SK-N-SH (cell line): ENCODE measurements around the gene BCR. TPM values are rescaled to one million over a fixed set of nuclear protein-coding genes. Genes with fewer than 3 reads are reported as not detected.

Experiments used
- CTCF ChIA-PET: fragments of 300-600, 350-600 bp; formaldehyde crosslinking; extraction: SDS; loops from one replicate; lab custom pipeline; 2021; lab: Yijun Ruan, JAX
- POLR2A ChIA-PET: fragments of 350-600 bp; sonication (Branson Sonifier 250); formaldehyde crosslinking; extraction: SDS; loops from one replicate; lab custom pipeline; 2020; ENCODE audit warnings: antibody characterized with exemption, inconsistent platforms; lab: Yijun Ruan, JAX
- DNase-seq: peaks from one replicate; pipeline ENCODE4 v3.0.0; 2012
- H2AFZ ChIP-seq: fragments of 200-600 bp; sonication (generic); 2 replicates; pipeline ENCODE4 v1.8.1; 2016; ENCODE audit warnings: antibody characterized with exemption, mild to moderate bottlenecking, low read depth
- H3F3A ChIP-seq: fragments of 200-600 bp; sonication (generic); replicated peaks from 2 replicates; pipeline ENCODE3; 2016; ENCODE audit warnings: antibody characterized with exemption, mild to moderate bottlenecking; ENCODE audit not compliant: insufficient read depth
- H3K27ac ChIP-seq, 2 experiments: fragments of 200-500 bp in 1 of 2; fragments of 200-600 bp in 1 of 2; sonication (Bioruptor generic) in 1 of 2; sonication (generic), shearing (Covaris generic) in 1 of 2; 2 replicates each; pipeline versions ENCODE4 v1.5.1 to v1.6.1; 2014 to 2016; ENCODE audit warnings: low read depth in 2 of 2, inconsistent platforms in 1 of 2, low read length in 1 of 2, mild to moderate bottlenecking in 1 of 2, mixed read lengths in 1 of 2
- H3K27me3 ChIP-seq: fragments of 200-600 bp; sonication (generic), shearing (Covaris generic); 2 replicates; pipeline ENCODE4 v1.6.1; 2016; ENCODE audit warnings: mixed run types; ENCODE audit not compliant: insufficient read depth
- H3K36me3 ChIP-seq, 2 experiments: fragments of 200-500 bp in 1 of 2; fragments of 200-600 bp in 1 of 2; sonication (Bioruptor generic) in 1 of 2; sonication (generic) in 1 of 2; replicated peaks in 1 of 2; 2 replicates each; pipeline versions ENCODE3 to v1.5.1; 2014 to 2016; ENCODE audit warnings: low read length in 1 of 2, mild to moderate bottlenecking in 1 of 2; ENCODE audit not compliant: insufficient read depth in 2 of 2, control insufficient read depth in 1 of 2
- H3K4me1 ChIP-seq, 2 experiments: fragments of 200-500 bp in 1 of 2; fragments of 200-600 bp in 1 of 2; sonication (Bioruptor generic) in 1 of 2; sonication (generic), shearing (Covaris generic) in 1 of 2; 2 replicates each; pipeline versions ENCODE4 v1.5.1 to v1.6.1; 2014 to 2016; ENCODE audit warnings: low read depth in 1 of 2, low read length in 1 of 2, mixed run types in 1 of 2; ENCODE audit not compliant: insufficient read depth in 2 of 2, control insufficient read depth in 1 of 2
- H3K4me2 ChIP-seq: fragments of 200-600 bp; sonication (generic), shearing (Covaris generic); 2 replicates; pipeline ENCODE4 v1.6.1; 2017; ENCODE audit warnings: mixed run types
- H3K4me3 ChIP-seq, 2 experiments: fragments of 200-500 bp in 1 of 2; fragments of 200-600 bp in 1 of 2; sonication (Bioruptor generic) in 1 of 2; sonication (generic), shearing (Covaris generic) in 1 of 2; 2 replicates each; pipeline versions ENCODE4 v1.5.1 to v1.8.1; 2014 to 2016; ENCODE audit warnings: low read depth in 2 of 2, inconsistent platforms in 1 of 2, low read length in 1 of 2, mild to moderate bottlenecking in 1 of 2, mixed read lengths in 1 of 2, moderate library complexity in 1 of 2
- H3K79me2 ChIP-seq: fragments of 200-600 bp; sonication (generic); 2 replicates; pipeline ENCODE4 v1.8.1; 2017; ENCODE audit warnings: mild to moderate bottlenecking; ENCODE audit not compliant: insufficient read depth
- H3K9ac ChIP-seq: fragments of 200-600 bp; sonication (generic); 2 replicates; pipeline ENCODE4 v1.6.1; 2017; ENCODE audit warnings: mixed run types
- H3K9me2 ChIP-seq: fragments of 200-600 bp; sonication (generic); 2 replicates; pipeline ENCODE4 v1.6.1; 2017; ENCODE audit warnings: mixed run types
- H3K9me3 ChIP-seq: fragments of 200-600 bp; sonication (generic); 2 replicates; pipeline ENCODE4 v1.6.1; 2017; ENCODE audit warnings: mixed run types, mild to moderate bottlenecking, moderate library complexity
- H4K20me1 ChIP-seq: fragments of 200-600 bp; sonication (generic); 2 replicates; pipeline ENCODE4 v1.6.1; 2017; ENCODE audit warnings: mild to moderate bottlenecking, mixed run types; ENCODE audit not compliant: insufficient read depth
- CHD2 ChIP-seq: fragments of 150-350 bp; IDR thresholded peaks from 2 replicates; pipeline ENCODE4 v1.6.1; 2018; ENCODE audit warnings: low read length; ENCODE audit not compliant: partially characterized antibody
- EZH2phosphoT487 ChIP-seq: fragments of 200-600 bp; sonication (generic); IDR thresholded peaks from 2 replicates; pipeline ENCODE4 v1.6.1; 2017; ENCODE audit warnings: low read depth, mixed run types, mild to moderate bottlenecking, antibody characterized with exemption, moderate library complexity, borderline replicate concordance
- RFX5 ChIP-seq: IDR thresholded peaks from 2 replicates; pipeline ENCODE4 v1.6.1; 2012; ENCODE audit warnings: mild to moderate bottlenecking, improper control_type of control experiment, low read length
- TAF1 ChIP-seq: IDR thresholded peaks from 2 replicates; pipeline ENCODE4 v1.6.1; 2012; ENCODE audit warnings: low read depth, mild to moderate bottlenecking, low read length, moderate library complexity, borderline replicate concordance
- TCF12 ChIP-seq: IDR thresholded peaks from 2 replicates; pipeline ENCODE4 v1.4.0; 2012
- WGBS: methylation state at CpG from one replicate; pipeline ENCODE4 v1.1.6; 2017; ENCODE audit warnings: low lambda C conversion rate; 5-methylcytosine and 5-hydroxymethylcytosine counted together
- polyA plus RNA-seq, 3 experiments: library from polyadenylated mRNA; depleted of rRNA; stranded (reverse); fragments of >200 nt; gene quantifications; 2 replicates each; pipeline ENCODE4 v1.2.3, GENCODE V29; 2012
- TF ChIP-seq, protein P1 (sequence below): fragments of 150-350 bp; IDR thresholded peaks from 2 replicates; pipeline ENCODE4 v1.6.1; 2017; ENCODE audit warnings: antibody characterized with exemption, low read length, low read depth, borderline replicate concordance
- TF ChIP-seq, protein P2 (sequence below): IDR thresholded peaks from 2 replicates; pipeline ENCODE4; 2012

Gene BCR
- polyA plus RNA-seq, 1 of the 3 experiments (the other 2 are of a cell fraction): 50.9 TPM

DNA sequence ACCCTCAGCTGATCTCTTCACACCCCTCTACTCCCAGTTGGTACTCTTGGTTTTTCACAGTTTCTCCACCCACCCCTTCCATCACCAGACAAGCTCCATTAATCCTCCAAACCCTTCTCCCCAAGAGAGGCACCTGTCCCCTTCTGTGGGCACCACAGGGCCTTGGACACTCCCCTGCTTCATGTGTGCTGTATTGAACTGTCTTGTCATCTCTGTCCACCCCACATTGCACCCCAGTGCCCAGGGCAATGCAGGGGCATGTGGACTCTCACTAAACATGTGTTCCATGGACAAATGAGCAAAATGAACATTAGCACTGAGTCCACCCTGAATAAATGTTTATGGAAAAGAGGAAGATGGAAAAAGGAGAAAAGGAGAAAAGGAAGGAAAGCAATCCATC is 181.4 kb downstream of the BCR start (continued):
- TF ChIP-seq, protein P1, sequence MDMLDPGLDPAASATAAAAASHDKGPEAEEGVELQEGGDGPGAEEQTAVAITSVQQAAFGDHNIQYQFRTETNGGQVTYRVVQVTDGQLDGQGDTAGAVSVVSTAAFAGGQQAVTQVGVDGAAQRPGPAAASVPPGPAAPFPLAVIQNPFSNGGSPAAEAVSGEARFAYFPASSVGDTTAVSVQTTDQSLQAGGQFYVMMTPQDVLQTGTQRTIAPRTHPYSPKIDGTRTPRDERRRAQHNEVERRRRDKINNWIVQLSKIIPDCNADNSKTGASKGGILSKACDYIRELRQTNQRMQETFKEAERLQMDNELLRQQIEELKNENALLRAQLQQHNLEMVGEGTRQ: no peak

DNA sequence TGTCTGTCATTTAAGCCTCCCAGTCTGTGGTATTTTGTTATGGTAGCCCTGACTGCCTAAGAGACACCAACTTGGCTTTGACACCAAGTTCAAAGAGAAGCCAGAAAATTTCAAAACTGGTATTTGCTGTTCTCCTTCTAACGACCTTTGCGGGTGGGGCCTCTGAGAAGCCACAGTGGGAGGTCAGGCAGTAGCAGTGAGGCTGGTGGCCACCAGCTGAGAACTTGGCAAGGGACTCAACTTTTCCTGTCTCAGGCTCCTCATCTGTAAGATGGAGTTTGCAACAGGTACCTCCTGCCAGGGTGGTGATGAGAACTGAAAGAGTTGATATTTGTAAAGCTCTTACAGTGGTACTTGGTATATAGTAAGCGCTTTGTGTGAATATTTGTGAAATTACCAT is 183.4 kb downstream of the BCR start:
- ChIA-PET CTCF (interaction anchor here (1.2 to 1.8 kb wide), 2 partner anchors 22 to 228 kb away, joined by 3 to 6 read pairs; no protein-coding TSS in a partner anchor), POLR2A (no interaction called here)
- Histone ChIP-seq H3K9ac (no peak overlapping the region), H3F3A (no peaks in the 10 kb centered on the region), H3K9me3 (no peaks in the 10 kb centered on the region), H3K79me2 (no peaks in the 10 kb centered on the region), H2AFZ (no peak overlapping the region), H4K20me1 (no peaks in the 10 kb centered on the region), H3K4me2 (no peak overlapping the region), H3K36me3 (no peaks in the 10 kb centered on the region), H3K4me1 (no peaks in the 10 kb centered on the region), H3K27ac (no peak overlapping the region), H3K27me3 (peaks cover 5% of the 10 kb centered on the region; the same call in 1 of the 2 replicates), H3K4me3 (no peak overlapping the region), H3K9me2 (no peaks in the 10 kb centered on the region)
- WGBS: 75% methylated on average over 3 of the region's 3 CpGs
- TF ChIP-seq, protein P1: no peak
- TF ChIP-seq EZH2phosphoT487 (no peak), TAF1 (no peak), CHD2 (no peak)
- no peak for DNase-seq

DNA sequence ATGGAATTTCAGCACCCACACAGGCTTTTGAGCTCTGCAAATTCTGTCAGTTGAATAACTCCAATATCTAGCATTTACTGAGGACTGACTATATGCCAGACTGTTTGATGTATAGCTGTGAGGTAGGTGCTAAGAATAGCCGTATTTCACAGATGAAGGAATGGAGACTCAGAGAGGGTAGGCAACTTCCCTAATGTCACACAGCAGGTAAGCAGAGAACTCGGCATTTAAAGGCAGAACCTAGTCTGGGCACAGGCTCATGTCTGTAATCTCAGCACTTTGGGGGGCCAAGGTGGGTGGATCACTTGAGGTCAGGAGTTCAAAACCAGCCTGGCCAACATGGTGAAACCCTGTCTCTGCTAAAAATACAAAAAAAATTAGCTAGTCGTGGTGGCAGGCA is 184.1 kb downstream of the BCR start:
- no peaks in the 10 kb centered on the region for H3K9me3 ChIP-seq
- no peak overlapping the region for H3K27ac ChIP-seq
- no peaks in the 10 kb centered on the region for H3K9me2 ChIP-seq
- CTCF ChIA-PET: interaction anchor here (1.2 to 1.8 kb wide), 3 partner anchors 21 to 236 kb away, joined by 3 to 6 read pairs (median 4); no protein-coding TSS in a partner anchor
- DNase-seq: no peak
- no peaks in the 10 kb centered on the region for H4K20me1 ChIP-seq
- no peaks in the 10 kb centered on the region for H3F3A ChIP-seq
- no peaks in the 10 kb centered on the region for H3K4me1 ChIP-seq
- no peak for TF ChIP-seq RFX5
- TF ChIP-seq, protein P2, sequence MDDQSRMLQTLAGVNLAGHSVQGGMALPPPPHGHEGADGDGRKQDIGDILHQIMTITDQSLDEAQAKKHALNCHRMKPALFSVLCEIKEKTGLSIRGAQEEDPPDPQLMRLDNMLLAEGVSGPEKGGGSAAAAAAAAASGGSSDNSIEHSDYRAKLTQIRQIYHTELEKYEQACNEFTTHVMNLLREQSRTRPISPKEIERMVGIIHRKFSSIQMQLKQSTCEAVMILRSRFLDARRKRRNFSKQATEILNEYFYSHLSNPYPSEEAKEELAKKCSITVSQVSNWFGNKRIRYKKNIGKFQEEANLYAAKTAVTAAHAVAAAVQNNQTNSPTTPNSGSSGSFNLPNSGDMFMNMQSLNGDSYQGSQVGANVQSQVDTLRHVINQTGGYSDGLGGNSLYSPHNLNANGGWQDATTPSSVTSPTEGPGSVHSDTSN: no peak
- TF ChIP-seq TCF12: no peak
- H3K4me3 ChIP-seq: no peak overlapping the region
- peaks cover 5% of the 10 kb centered on the region; the same call in 1 of the 2 replicates for H3K27me3 ChIP-seq
- no peaks in the 10 kb centered on the region for H3K36me3 ChIP-seq
- H3K9ac ChIP-seq: no peak overlapping the region
- H3K79me2 ChIP-seq: no peaks in the 10 kb centered on the region
- H3K4me2 ChIP-seq: no peak overlapping the region
- WGBS: 32% methylated on average over 3 of the region's 3 CpGs
- POLR2A ChIA-PET: no interaction called here
- no peak overlapping the region for H2AFZ ChIP-seq
